Subcutaneous abdominal adipose tissue (tissue), 5 donors: Measurements from ENCODE around the gene GPATCH4.

ENCODE experiments used
- H3K27ac ChIP-seq: one replicate; pipeline ENCODE4 v1.7.0; 2013; ENCODE audit warnings: low read depth, mild to moderate bottlenecking, inconsistent platforms, low read length, moderate library complexity
- H3K27me3 ChIP-seq, 5 donors: one replicate each; pipeline ENCODE4 v1.7.0; 2013; ENCODE audit warnings: low read length in 5 of 5, inconsistent platforms in 1 of 5; ENCODE audit not compliant: control insufficient read depth in 5 of 5, insufficient read depth in 4 of 5
- H3K36me3 ChIP-seq, 5 donors: one replicate each; pipeline ENCODE4 v1.7.0; 2013; ENCODE audit warnings: low read length in 5 of 5; ENCODE audit not compliant: control insufficient read depth in 5 of 5, insufficient read depth in 5 of 5
- H3K4me1 ChIP-seq, 5 donors: one replicate each; pipeline ENCODE4 v1.7.0; 2013; ENCODE audit warnings: low read length in 5 of 5, mild to moderate bottlenecking in 3 of 5, moderate library complexity in 1 of 5; ENCODE audit not compliant: control insufficient read depth in 5 of 5, insufficient read depth in 5 of 5
- H3K4me3 ChIP-seq, 5 donors: one replicate each; pipeline ENCODE4 v1.7.0; 2013; ENCODE audit warnings: low read length in 5 of 5, low read depth in 1 of 5
- H3K9ac ChIP-seq, 5 donors: one replicate each; pipeline ENCODE4 v1.7.0; 2013; ENCODE audit warnings: low read length in 5 of 5, mild to moderate bottlenecking in 4 of 5, moderate library complexity in 3 of 5
- H3K9me3 ChIP-seq, 5 donors: one replicate each; pipeline ENCODE4 v1.7.0; 2013; ENCODE audit warnings: low read length in 5 of 5; ENCODE audit not compliant: control insufficient read depth in 5 of 5
- donor health status: healthy.
- donor health status: healthy.
- donor health status: healthy.
- donor health status: healthy.
- donor health status: healthy.

The GPATCH4 gene

GRCh38 chr1:156600733-156601121 is 552 bp downstream of the GPATCH4 start:
- Histone ChIP-seq H3K9ac (peak overlapping the region; percentile 29 to 91 (median 85)), H3K27ac (peak overlapping the region; percentile 35), H3K9me3 (no peaks in the 10 kb centered on the region), H3K4me1 (peaks cover 2 to 23% (median 20%) of the 10 kb centered on the region in 5 donors), H3K27me3 (no peaks in the 10 kb centered on the region), H3K4me3 (peak overlapping the region; percentile 72 to 97 (median 90)), H3K36me3 (peaks cover 9 to 31% (median 25%) of the 10 kb centered on the region in 5 donors)

GRCh38 chr1:156599811-156600210 is 1.5 kb downstream of the GPATCH4 start:
- no peak overlapping the region for H3K4me3 ChIP-seq
- no peak overlapping the region for H3K9ac ChIP-seq
- peaks cover 12 to 40% (median 34%) of the 10 kb centered on the region in 5 donors for H3K36me3 ChIP-seq
- H3K27me3 ChIP-seq, result no peaks in the 10 kb centered on the region
- H3K27ac ChIP-seq, result no peak overlapping the region
- H3K4me1 ChIP-seq, result peaks cover 2 to 23% (median 20%) of the 10 kb centered on the region in 5 donors
- H3K9me3 ChIP-seq, result no peaks in the 10 kb centered on the region

GRCh38 chr1:156598731-156599432 is 2.4 kb downstream of the GPATCH4 start:
- Histone ChIP-seq H3K27me3 (no peaks in the 10 kb centered on the region), H3K4me1 (peaks cover 2 to 23% (median 20%) of the 10 kb centered on the region in 5 donors), H3K9me3 (no peaks in the 10 kb centered on the region), H3K4me3 (no peak overlapping the region), H3K36me3 (peaks cover 14 to 49% (median 43%) of the 10 kb centered on the region in 5 donors), H3K27ac (no peak overlapping the region), H3K9ac (no peak overlapping the region)

DNA sequence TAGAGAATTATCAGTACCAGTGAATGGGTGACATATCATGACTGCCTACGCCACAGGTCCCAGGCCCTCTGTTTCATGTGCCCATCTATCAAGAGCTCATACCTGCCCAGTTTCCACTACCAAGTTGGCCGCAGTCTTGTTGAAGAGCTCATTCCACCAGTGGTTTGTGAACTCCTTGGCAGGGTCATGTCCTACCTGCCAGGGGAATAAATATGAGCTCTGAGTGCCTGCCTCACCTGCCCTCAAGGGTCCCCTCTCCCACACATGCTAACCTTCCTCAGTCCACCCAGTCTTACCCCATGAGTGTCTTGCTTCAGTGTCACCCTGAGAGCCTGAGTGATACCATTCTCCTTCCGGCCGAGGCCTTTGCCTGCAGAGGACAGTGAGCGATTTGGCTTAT is 3.2 kb downstream of the GPATCH4 start:
- H3K27ac ChIP-seq, result no peak overlapping the region
- no peaks in the 10 kb centered on the region for H3K9me3 ChIP-seq
- H3K4me1 ChIP-seq, result peaks cover 2 to 23% (median 20%) of the 10 kb centered on the region in 5 donors
- H3K27me3 ChIP-seq, result no peaks in the 10 kb centered on the region
- peaks cover 14 to 57% (median 45%) of the 10 kb centered on the region in 5 donors for H3K36me3 ChIP-seq
- no peak overlapping the region for H3K9ac ChIP-seq
- no peak overlapping the region for H3K4me3 ChIP-seq

GRCh38 chr1:156596426-156596825 is 4.9 kb downstream of the GPATCH4 start:
- Histone ChIP-seq H3K27ac (no peak overlapping the region), H3K36me3 (peaks cover 14 to 59% (median 45%) of the 10 kb centered on the region in 5 donors), H3K9me3 (no peaks in the 10 kb centered on the region), H3K4me3 (no peak overlapping the region), H3K4me1 (peaks cover 0 to 22% (median 19%) of the 10 kb centered on the region in 5 donors), H3K27me3 (no peaks in the 10 kb centered on the region), H3K9ac (no peak overlapping the region)

- no peak overlapping the region for H3K27ac ChIP-seq
- peaks cover 2 to 17% (median 14%) of the 10 kb centered on the region in 5 donors for H3K4me1 ChIP-seq
- peaks cover 14 to 59% (median 45%) of the 10 kb centered on the region in 5 donors for H3K36me3 ChIP-seq
- H3K9ac ChIP-seq, result no peak overlapping the region
- H3K4me3 ChIP-seq, result no peak overlapping the region
- no peaks in the 10 kb centered on the region for H3K27me3 ChIP-seq
- no peaks in the 10 kb centered on the region for H3K9me3 ChIP-seq
Observed at GRCh38 chr1:156595016-156595415, 6.3 kb downstream of the GPATCH4 start.

GRCh38 chr1:156594190-156594589 is 7.1 kb downstream of the GPATCH4 start:
- Histone ChIP-seq H3K4me3 (no peak overlapping the region), H3K4me1 (peaks cover 2 to 17% (median 14%) of the 10 kb centered on the region in 5 donors), H3K9me3 (no peaks in the 10 kb centered on the region), H3K27me3 (no peaks in the 10 kb centered on the region), H3K9ac (no peak overlapping the region), H3K27ac (no peak overlapping the region), H3K36me3 (peaks cover 14 to 59% (median 45%) of the 10 kb centered on the region in 5 donors)

GRCh38 chr1:156593661-156593989 is 7.7 kb downstream of the GPATCH4 start:
- Histone ChIP-seq H3K4me3 (no peak overlapping the region), H3K36me3 (peaks cover 14 to 57% (median 45%) of the 10 kb centered on the region in 5 donors), H3K27ac (no peak overlapping the region), H3K27me3 (no peaks in the 10 kb centered on the region), H3K9ac (no peak overlapping the region), H3K9me3 (no peaks in the 10 kb centered on the region), H3K4me1 (peaks cover 2 to 17% (median 14%) of the 10 kb centered on the region in 5 donors)

DNA sequence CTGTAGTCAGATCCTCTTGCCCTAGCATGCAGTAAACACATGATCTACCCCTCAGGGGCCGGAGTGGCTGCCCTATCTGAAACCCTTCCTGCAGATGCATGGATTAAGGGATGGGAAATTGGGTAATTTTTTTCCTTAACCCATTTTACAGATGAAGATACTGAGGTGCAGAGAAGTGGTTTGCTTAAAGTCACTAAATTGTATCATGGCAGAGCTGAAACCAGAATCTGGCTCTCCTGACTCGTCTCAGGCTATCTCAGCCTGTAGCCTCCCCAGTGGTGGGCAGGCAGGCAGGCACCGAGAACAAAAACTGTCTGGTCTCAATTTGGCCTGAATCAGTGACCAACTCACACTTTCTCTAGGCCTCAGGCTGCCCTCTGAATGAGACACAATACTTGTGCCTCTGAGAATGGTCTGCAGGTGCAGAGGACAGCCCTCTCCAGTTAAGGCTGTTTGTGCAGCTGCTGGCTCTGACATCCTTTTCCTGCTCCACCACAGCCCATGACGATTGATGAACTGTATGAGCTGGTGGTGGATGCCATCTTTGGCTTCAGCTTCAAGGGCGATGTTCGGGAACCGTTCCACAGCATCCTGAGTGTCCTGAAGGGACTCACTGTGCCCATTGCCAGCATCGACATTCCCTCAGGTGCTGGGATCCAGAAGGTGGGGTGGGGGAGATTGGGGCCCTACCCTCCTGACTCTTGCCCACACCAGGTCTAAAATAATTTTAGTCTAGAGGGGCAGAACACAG is 8.2 kb downstream of the GPATCH4 start:
- Histone ChIP-seq H3K27me3 (no peaks in the 10 kb centered on the region), H3K36me3 (peaks cover 14 to 52% (median 42%) of the 10 kb centered on the region in 5 donors), H3K9ac (no peak overlapping the region), H3K27ac (no peak overlapping the region), H3K4me1 (peaks cover 2 to 17% (median 14%) of the 10 kb centered on the region in 5 donors), H3K9me3 (no peaks in the 10 kb centered on the region), H3K4me3 (no peak overlapping the region)
